IPS-11a (cell line): ENCODE measurements around the gene AQP5.

Source experiments
- H3K4me3 ChIP-seq: one replicate; pipeline ENCODE4 v1.5.1; 2013; ENCODE audit warnings: low read depth, low read length, control low read depth

The AQP5 gene

GRCh38 chr12:49949866-49950265 lies 11.8 kb upstream of the AQP5 start:
- no peak overlapping the region for H3K4me3 ChIP-seq

GRCh38 chr12:49950273-49951251 lies 11.1 kb upstream of the AQP5 start, which contains the start of gene AQP2:
AQP2 (plus strand) TSS chr12:49950737; CDS start chr12:49950831, 94 bp downstream.
- no peak within 1 kb of the TSS for H3K4me3 ChIP-seq

GRCh38 chr12:49951411-49952240 lies 10.0 kb upstream of the AQP5 start:
- H3K4me3 ChIP-seq: no peak overlapping the region

- no peak overlapping the region for H3K4me3 ChIP-seq
Observed at GRCh38 chr12:49952391-49953055, 9.1 kb upstream of the AQP5 start.

GRCh38 chr12:49953151-49953550 lies 8.5 kb upstream of the AQP5 start:
- H3K4me3 ChIP-seq: no peak overlapping the region

- no peak overlapping the region for H3K4me3 ChIP-seq
Observed at GRCh38 chr12:49953961-49954846, 7.5 kb upstream of the AQP5 start.

GRCh38 chr12:49954863-49955830 lies 6.5 kb upstream of the AQP5 start:
- H3K4me3 ChIP-seq: no peak overlapping the region

- H3K4me3 ChIP-seq: no peak overlapping the region
Observed at GRCh38 chr12:49955899-49956662, 5.6 kb upstream of the AQP5 start.

- no peak overlapping the region for H3K4me3 ChIP-seq
Observed at GRCh38 chr12:49956663-49957569, 4.8 kb upstream of the AQP5 start.

GRCh38 chr12:49957570-49957967 lies 4.1 kb upstream of the AQP5 start:
- H3K4me3 ChIP-seq: no peak overlapping the region

GRCh38 chr12:49959685-49960473 lies 1.8 kb upstream of the AQP5 start:
- no peak overlapping the region for H3K4me3 ChIP-seq

GRCh38 chr12:49960474-49961110 lies 1.1 kb upstream of the AQP5 start:
- H3K4me3 ChIP-seq: no peak overlapping the region

GRCh38 chr12:49961993-49962764 lies 507 bp downstream of the AQP5 start:
- H3K4me3 ChIP-seq: no peak overlapping the region

- no peak overlapping the region for H3K4me3 ChIP-seq
Observed at GRCh38 chr12:49962861-49963765, 1.4 kb downstream of the AQP5 start.
